NCI-H2227 treated with DMSO at 0.1 percent for 48 hours (cell line): ENCODE measurements around the gene MAP2K5.

ENCODE experiments used
- DNase-seq: peaks from one replicate; lab custom pipeline; 2025; lab: John Stamatoyannopoulos, UW

The MAP2K5 gene

DNA sequence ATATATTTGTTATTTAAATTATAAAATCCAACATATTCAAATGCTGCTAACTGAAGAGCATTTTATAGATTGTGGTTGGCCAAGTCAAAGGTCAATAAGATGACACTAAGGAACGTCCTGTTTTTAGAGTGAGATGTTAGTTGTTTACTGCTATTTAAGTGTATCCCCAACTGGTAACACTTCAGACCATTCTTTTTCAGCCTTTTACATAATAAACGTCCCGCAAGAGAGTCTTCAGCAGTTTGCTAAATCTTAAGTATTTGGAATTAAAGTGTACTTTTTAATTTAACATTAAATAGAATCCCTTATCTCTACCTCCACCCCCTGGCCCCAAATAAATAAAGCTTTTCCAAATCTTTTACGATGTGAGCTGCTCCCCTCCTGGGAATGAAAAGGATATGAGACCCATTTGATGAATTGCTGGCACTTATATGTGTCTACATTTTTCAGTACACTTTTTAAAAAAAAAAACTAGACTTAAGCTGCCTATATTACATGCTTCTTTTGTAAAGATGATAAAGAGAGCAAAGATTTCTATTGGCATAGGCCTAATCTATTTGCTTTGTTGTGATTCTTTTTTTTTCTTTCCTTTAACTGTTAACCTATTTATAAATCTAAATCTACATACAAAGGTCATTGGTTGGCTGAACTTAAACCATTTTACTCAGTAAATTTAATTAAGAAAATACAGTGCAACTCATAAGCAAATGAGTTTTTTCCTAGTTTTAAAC lies 181.0 kb downstream of the MAP2K5 start:
- no peak for DNase-seq

DNA sequence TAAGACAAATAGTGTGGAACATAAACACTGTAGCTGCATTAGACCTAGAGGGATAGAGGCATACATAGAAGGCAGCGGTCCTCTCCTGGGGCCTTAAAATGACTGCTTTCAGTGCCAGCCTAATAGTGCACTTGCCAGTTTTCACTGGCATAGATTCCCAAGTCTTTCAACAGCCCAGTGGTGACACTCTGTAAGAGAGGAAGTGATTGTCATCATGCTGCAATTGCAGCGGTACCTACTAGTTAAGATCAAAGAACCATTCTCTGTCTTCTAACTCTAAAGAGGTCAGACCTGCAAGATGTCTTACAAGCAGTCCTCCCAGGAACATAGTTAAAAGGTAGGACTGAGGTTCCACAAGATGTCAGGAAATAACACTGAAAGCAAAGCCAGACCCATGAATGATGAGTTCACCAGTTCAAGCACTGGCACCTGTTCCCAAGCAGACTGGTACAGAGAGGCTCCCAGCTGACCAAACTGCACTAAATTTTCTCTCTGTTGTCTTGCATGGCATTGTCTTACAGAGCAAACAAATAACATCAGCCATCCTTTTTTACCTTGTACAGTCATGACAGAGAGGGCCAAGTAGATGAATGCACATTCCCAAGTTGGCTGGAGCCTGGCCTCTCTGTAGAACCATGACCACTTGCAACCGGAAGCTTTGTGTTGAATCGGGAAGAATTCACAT lies 182.3 kb downstream of the MAP2K5 start:
- DNase-seq: no peak

DNA sequence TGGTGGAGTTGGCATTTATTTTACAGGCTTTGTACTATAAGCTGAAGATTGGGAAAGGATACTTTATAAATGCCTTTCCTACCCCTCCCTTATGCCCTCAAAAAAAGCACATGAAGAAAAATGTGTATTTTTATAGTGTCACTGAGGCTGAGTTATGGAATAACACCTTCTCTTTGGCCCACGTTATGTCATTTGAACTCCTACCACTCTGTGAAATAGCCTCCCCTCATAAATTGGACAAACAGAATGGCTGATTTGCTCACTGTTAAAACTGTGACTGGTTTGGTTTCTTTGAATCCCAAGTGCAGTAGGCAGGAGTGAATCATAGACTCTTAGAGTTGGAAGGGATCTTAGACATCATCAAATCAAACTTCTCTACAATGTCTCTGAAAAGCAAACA lies 187.6 kb downstream of the MAP2K5 start:
- DNase-seq: no peak

DNA sequence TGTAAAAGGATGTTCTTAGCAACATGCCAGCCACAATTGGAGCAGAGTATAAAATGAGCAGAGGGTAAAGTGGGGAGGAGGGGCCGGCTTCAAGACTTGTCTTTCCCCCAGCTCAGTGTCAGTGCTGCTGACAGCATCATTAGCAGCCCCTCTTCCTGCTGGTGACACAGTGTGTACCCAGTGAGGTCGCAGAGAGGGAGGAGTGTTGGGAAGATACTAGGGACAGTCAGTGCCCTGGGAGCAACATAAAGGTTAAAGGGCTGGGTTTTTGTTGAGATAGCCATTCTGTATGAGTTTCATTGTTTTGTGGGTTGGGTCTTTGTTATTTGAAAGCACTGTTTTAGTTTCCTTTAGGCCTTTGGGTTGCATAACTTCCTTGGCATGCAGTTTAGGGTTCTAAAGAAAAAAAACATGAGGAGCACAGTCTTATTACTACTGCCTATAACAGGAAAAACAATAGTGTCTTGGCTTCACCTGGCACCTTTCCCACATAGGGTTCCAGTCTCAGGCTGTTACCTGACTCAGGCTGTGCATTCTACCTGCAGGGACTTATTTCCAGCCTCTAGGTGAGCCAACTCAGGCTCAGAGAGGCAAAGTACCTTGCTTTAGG lies 188.7 kb downstream of the MAP2K5 start:
- DNase-seq: no peak

DNA sequence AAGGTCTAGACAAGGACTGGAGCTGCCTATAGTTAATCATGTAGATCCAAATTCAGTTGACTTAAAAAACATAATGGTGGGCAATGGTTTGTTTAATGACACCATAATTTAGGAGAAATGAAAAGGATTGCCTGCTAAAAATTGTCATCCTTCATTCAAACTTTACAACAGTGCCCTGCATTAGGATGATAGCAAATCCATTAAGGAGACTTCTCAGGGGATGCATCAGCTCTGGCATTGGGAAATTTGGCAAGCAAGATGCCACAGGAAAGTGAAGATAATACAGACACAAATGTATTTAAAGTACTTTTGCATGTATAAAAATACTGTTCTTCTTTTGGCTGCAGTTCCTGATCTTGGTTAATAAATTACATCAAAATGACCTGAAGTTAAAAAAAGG lies 189.7 kb downstream of the MAP2K5 start:
- DNase-seq: no peak

DNA sequence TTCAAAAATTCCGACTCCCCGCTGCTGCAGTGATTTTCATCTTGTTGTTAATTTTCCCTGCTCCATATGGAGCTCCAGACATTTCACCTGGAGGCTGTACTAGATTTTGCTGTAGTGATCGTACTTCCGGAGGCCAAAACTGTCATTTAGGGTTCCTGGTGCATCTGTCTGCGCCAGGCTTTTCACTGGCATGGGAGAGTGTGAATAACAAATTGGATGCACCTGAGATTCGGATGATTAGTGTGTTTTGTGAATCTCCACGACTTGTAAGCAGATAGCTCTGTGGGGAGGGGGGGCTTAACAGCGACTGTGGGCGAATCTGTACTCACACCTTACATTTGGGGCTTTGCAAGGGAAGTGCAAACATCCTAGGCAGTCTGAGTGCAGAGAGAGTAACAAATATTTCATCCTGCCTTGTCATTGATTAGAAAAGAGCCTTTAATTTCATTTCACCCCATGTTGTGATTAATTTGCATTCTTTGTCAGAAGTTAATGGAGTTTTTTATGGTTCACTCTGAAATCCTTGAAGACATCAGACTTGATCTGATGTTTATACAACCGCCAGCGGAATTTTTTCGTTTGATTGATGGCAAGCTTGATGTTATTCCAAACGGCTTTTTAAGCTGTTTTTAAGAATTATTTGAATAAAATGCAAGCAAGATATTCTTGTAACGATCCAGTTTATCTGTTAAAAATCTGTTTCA lies 190.3 kb downstream of the MAP2K5 start:
- no peak for DNase-seq

DNA sequence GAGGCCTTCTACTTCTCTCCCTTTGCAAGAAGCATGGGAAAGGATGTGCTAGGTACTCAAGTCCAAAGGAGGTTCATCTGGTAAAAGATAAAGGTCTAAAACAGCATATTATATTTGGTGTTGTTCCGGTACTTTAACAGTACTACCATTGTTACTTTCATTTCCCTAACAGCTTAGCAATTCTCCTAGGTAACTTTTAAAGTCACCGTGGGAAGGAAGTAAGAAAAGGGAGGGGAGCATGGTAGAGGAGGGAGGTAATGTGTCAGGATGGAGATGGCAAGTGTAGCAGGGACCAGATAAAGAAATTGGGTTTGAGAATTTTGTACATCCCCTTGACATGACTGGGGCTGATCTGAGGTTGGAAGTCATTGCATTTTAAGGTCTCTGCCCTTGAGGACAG lies 193.4 kb downstream of the MAP2K5 start:
- DNase-seq: no peak

DNA sequence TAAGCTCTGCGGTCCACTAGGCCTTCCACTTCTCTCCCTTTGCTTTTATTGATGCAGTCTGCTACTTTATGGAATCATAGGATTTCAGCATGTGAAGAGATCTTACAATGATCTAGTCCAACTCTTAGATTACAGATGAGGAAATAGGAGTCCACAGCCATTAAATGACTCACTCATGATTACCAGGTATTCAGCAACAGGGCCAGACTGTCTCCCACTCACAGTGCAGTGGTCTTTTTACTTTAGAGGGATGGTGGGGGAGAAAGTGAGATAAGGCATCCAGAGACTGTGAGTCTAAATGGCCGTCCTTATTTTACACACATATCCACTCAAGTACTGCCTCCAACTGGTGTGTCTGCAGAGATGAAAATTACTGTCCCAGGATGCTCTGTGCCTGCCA lies 194.3 kb downstream of the MAP2K5 start:
- peak; percentile 42 for DNase-seq

DNA sequence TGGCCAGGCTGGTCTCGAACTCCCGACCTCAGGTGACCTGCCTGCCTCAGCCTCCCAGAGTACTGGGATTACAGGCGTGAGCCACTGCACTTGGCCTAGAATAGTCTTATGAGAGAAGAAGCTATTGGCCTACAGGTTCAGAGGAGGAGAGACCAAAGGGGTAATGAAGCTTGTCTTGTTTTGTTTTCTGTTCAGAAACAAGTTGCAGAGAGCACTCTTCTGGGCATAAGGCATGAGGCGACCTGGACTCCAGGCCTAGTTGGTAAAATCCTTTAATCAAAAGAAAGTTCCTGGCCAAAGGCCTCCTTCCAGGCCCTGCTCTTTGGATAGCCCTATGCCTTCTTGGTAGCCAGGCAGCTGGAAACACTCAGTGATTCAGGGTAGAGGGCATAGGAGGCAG lies 195.6 kb downstream of the MAP2K5 start:
- no peak for DNase-seq

DNA sequence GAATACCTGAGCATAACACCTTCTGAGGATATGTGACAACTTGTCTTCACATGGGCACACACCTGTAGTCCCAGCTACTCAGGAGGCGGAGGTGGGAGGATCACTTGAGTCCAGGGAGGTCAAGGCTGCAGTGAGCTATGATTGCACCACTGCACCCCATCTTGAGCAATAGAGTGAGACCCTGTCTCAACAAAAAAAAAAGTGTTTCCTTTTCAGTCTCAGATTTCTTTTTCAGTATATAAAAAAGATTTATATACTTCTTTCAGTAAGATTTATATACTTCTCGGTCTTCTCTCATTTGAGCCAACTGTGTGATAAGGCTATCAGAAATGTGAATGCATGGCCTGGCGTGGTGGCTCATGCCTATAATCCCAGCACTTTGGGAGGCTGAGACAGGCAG lies 197.9 kb downstream of the MAP2K5 start:
- no peak for DNase-seq

DNA sequence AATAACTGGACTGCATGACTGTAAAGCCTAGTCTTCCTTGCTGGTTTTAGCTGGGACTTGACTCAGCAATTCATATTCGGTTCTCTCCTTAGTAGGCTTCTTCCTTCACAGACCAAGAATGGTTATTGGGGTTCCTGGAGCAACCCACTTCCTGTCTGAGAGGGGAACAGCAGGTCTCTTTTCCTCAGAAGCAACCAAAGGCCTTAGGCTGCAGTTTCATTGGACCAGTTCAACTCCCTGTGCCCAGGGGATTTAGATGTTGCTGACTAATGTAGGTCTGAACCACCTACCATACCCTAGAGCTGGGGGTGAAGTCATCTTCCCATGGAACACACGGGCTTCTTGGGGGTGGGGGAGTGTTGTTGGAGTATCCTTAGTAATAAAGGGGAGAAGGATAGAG lies 198.8 kb downstream of the MAP2K5 start:
- DNase-seq: no peak

DNA sequence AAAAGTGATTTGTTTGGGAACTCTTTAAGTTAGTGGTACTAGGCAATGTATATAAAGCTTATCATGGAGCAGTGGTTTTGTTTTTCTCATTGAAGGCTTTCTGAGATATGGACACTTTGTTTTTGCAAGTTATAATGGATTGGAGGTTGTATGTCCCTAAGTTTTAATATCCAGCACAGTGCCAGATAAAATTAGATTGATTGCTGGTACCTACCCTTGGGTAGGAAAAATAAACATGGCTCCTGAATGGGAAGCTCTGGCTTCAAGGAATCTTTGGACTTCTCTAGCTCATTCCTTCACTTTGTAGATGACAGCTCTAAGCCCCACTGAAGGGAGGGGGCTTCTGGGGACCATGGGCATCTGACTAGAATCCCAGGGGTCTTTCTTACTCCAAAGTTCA lies 201.1 kb downstream of the MAP2K5 start:
- DNase-seq: no peak

DNA sequence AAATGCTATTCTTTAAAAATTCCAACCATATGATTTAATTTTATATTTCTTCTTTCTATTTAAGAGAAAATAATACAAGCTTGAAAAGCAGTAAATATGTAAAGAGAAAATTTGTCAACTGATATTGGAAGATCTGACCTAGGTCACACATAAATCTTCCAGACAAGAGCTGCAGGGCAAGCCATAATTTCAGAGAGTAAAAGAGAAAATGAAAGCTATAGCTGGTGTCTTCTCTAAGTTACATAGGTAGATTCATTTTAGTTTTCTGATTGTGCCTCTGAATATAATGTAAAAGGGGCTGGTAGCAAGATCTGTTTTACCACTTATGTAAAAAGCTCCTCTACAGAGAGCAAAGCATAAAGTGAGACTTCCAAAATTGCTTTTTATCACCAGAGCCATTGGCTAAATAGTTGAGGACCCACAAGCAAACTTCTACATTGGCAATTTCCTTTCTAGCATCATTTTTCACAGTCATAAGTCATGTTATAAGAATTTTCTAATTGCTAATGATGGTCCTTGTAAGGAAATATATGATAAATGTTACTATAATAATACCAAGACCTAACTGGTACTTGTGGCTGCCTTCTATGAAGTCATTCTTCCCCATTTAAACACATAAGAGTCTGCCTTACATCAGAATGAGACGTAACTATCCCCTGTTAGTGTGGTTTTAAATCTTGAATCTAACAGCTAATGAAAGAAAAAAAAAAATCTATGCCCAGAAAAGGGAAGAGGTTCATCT lies 202.0 kb downstream of the MAP2K5 start:
- no peak for DNase-seq

DNA sequence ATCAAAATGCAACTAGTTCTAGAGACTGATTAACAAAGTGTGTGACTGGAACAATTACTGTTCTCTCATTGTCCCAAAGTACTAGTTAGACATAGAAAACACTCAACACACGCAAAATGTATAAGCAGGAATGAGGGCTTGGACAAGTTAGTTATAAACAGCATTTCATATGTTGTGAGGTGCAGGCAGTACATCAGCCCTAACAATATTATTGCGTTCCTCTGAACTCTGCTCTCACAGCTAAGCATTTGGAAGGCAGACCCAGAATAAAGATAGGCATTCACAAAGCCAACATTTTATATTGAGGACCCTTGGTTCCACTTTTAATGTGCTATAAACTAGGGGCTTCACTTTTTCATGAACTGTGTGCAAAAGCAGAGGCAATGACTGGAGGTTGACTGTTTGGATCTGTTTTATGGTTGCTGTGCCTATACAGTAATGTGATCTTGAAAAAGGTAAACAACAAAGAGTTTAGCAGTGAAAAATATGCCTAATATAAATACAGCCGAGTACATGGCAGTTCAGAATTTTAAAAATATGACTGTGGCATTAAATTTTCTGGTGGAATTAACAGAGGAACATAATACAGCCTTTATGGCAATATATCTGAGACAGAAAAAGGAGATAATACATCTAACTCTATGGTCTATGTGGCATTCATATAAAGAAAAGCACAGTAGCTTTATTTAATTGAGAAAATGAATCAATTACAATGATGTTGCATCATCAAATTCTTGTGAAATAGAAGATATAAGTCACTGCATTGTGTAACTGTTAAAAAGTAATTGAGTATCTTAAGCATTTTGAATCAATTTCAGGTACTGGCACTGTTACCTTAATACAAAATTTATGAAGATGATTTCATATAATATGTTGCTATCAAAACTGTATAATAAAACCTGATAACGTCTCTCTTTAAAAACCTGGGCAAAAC lies 202.8 kb downstream of the MAP2K5 start:
- no peak for DNase-seq

DNA sequence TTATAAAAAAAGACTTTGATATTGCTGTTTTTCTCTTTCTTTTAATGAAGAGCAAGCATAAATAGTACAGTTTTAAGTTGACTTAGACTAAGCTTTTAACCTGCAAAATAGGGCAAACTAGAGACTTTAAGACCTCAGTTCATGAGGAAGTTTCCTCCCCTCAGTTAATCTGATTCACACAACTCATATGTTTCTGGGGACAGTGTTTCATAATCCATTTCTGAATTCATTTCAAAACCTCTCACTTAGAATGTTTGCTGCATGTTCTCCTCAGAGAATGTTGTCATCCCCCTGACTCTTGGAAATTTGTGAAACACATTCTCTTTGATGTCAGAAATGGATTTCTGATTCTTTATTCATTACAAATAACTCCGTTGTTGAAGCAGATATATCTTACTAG lies 203.5 kb downstream of the MAP2K5 start:
- DNase-seq: no peak

DNA sequence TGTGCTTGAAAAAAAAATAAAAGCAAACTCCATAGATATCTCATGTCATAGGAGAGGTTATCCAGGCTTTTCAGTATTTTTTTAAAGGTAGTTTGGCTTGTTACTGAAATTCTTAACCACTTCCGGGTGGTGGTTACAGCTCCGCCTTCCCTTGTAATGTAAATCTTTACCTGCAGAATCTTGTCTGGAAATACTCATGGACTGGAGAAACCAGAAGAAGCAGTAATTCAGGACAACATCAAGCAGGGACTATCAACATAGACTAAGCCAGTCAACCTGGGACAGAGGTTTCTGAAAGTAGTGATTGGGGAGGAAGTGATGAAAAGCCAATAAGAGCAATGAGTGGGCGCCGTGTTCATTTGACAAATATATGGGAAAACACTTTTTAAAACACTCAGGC lies 203.9 kb downstream of the MAP2K5 start:
- no peak for DNase-seq

DNA sequence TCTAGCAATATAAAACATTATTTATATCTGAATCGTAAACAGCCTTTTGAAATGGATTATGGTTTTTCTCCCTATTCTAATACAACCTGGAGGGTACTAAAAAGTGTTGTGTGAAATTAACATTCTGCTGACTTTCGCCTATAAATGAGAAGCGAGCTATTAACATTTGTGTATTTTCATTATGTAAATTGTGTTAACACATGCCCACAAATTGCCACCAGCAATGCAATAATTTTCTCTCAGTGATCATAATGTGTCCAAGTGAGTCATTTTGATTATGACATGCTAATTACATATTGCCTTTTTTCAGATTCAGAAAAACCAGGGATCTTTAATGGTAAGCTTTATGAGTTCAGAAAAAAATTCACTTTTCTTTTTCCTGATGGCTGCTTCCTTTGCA lies 205.4 kb downstream of the MAP2K5 start:
- DNase-seq: no peak

DNA sequence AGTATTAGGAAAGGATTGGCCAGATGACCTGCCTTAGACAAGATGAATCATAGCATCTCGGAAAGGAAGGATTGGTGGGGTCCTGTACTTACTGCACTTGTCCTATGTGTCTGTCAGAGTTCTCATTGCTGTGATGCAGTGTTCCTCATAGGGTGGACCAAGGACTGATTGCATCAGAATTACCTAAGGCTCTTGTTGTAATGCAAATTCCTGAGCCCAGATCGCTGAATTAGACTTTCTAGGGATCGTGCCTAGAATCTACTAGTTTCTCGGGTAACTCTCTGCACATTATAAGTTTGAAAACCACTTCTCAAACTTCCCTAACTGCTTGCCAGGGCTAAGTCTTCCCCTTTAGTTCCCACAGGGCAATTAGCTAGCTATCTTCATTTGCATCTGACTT lies 207.9 kb downstream of the MAP2K5 start:
- DNase-seq: no peak

DNA sequence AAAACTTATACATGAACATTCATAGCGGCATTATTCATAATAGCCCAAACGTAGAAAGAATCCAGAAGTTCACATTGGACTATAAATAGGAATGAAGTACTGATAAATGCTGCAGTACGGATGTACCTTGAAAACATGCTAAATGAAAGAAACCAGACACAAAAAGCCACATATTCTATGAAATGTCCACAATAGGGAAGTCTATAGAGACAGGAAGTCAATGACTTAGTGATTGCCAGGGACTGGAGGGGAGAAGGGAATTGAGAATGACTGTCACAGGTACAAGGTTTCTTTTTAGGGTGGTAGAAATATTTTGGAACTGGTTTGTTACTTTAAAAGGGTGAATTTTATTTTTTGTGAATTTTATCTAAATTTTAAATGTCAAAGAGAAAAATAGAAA lies 211.4 kb downstream of the MAP2K5 start:
- DNase-seq: no peak

DNA sequence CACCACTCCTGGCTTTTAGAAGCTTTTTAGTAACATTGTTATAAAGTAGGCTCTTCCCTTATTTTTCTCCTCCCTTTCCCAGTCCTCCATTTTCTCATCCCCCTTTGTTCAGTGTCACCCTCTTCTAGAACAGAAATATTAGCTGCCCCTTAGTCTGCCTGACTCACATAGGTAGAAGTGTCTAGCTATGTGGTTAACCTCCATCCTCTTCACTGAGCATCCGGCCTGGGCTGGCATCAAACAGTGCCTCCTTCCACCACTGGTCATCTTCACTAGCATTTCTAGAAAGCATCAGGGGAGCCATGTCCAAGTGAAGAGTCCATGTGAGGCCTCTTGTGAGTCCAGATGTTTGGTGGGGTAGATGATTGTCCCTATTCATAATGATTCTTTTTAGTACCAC lies 212.8 kb downstream of the MAP2K5 start:
- DNase-seq: no peak

DNA sequence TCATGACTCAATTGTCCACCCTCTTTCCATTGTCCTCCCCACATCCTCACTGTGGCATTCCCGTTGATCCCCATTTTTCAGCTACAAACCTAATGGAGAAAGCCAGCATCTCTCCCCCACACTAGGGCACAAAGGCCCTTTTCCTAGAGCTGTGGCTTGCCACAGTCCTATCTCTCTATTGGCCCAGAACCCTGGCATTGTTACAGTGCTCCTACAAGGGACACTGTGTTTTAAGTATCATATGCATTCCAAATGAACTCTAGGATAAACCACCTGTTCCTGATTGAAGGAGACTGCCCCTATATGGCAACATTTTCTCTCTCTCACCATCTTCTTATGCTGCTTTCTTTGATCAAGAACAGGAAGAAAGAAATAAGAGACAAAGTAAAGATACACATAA lies 213.4 kb downstream of the MAP2K5 start:
- no peak for DNase-seq
